Esophagus (tissue), 2 donors: Measurements from ENCODE around the gene SVIL. TPM values are rescaled to one million over a fixed set of nuclear protein-coding genes. Genes with fewer than 3 reads are reported as not detected.
"Not testable (repeated sequence)": the region's sequence is repeated elsewhere in the genome, so short reads cannot be mapped to it uniquely, and the experiment has no call there.

Experiments used
- H3K27ac ChIP-seq, 2 donors: one replicate each; pipeline ENCODE4 v1.5.1; 2013; ENCODE audit warnings: low read depth in 2 of 2, mild to moderate bottlenecking in 2 of 2, inconsistent platforms in 1 of 2, low read length in 1 of 2, moderate library complexity in 1 of 2
- H3K27me3 ChIP-seq, 2 donors: one replicate each; pipeline ENCODE4 v1.6.1; 2013; ENCODE audit warnings: low read length in 2 of 2, control low read depth in 1 of 2, mild to moderate bottlenecking in 1 of 2; ENCODE audit not compliant: insufficient read depth in 2 of 2, control insufficient read depth in 1 of 2
- H3K36me3 ChIP-seq, 2 donors: one replicate each; pipeline ENCODE4 v1.6.1; 2013; ENCODE audit warnings: low read length in 1 of 2; ENCODE audit not compliant: control insufficient read depth in 2 of 2, insufficient read depth in 2 of 2
- H3K4me1 ChIP-seq, 2 donors: one replicate each; pipeline ENCODE4 v1.6.1; 2013; ENCODE audit warnings: low read length in 1 of 2; ENCODE audit not compliant: control insufficient read depth in 2 of 2, insufficient read depth in 2 of 2
- H3K4me3 ChIP-seq, 2 donors: one replicate each; pipeline ENCODE4 v1.5.1; 2013; ENCODE audit warnings: low read length in 2 of 2, mild to moderate bottlenecking in 2 of 2, low read depth in 1 of 2, moderate library complexity in 1 of 2
- H3K9me3 ChIP-seq, 2 donors: one replicate each; pipeline ENCODE4 v1.6.1; 2013; ENCODE audit warnings: mild to moderate bottlenecking in 2 of 2, low read depth in 1 of 2, low read length in 1 of 2, moderate library complexity in 1 of 2; ENCODE audit not compliant: control insufficient read depth in 2 of 2, insufficient read depth in 1 of 2
- WGBS, 2 donors: extraction: QIAGEN DNeasy Blood & Tissue Kit; methylation state at CpG; one replicate each; pipeline ENCODE4 v1.1.7; 2013; 5-methylcytosine and 5-hydroxymethylcytosine counted together
- polyA plus RNA-seq, 2 donors: library from polyadenylated mRNA; stranded (reverse); fragments of 200-250 nt; gene quantifications; one replicate each; pipeline ENCODE4 v1.2.3, GENCODE V29; 2013
- donor health status: healthy with polysubstance abuse.
- donor health status: Bipolar disorder and iron deficiency.

SVIL gene
- polyA plus RNA-seq, 2 donors, result 22.3 to 35.2 TPM

DNA sequence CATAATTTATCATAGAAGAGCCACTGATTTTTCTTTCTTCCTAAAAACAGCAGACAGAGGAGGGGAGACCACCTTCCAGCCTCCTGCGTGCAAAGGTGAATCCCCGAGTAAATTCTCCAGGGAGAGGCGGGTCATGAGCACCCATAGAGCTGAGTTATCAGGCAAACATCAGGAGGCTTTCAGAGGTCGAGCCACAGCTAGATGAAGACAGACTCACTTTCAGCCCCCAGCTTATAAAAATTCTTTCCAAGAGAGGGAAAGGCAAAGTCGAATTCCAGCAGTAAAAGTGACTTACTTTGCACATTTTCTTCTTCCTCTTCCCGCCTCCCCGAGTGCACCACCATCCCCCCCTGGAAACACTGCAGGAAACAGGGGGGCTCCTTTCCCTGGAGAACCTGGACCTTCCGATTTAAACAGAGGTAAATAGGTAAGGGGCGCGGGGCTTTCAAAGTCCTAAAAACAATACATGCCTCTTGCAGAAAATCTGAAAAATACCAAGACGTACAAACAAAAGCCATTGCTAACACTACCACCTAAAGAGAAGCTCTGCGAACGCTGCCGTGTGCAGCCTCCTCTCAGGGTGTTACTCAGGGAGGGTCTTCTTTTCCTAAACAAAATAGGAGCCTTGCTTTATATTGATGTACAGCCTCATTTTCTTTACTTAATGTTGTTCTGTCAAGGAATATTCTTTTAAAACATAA is 163.8 kb downstream of the SVIL start:
- no peaks in the 10 kb centered on the region for H3K9me3 ChIP-seq
- H3K27ac ChIP-seq, result no peak overlapping the region
- 75 to 80% methylated on average over 14 of the region's 14 CpGs for WGBS, 2 donors
- H3K4me3 ChIP-seq, result no peak overlapping the region
- peaks cover 16 to 35% of the 10 kb centered on the region in 2 donors for H3K36me3 ChIP-seq
- H3K27me3 ChIP-seq, result no peaks in the 10 kb centered on the region
- H3K4me1 ChIP-seq, result peaks cover 0 to 2% of the 10 kb centered on the region in 2 donors

- Histone ChIP-seq H3K4me1 (peaks cover 0 to 2% of the 10 kb centered on the region in 2 donors), H3K4me3 (no peak overlapping the region), H3K9me3 (no peaks in the 10 kb centered on the region), H3K36me3 (peaks cover 16 to 34% of the 10 kb centered on the region in 2 donors), H3K27me3 (no peaks in the 10 kb centered on the region), H3K27ac (no peak overlapping the region)
- 79 to 82% methylated on average over 16 of the region's 16 CpGs for WGBS, 2 donors
Observed at GRCh38 chr10:29470355-29470705, 164.4 kb downstream of the SVIL start.

GRCh38 chr10:29469481-29470354 is 165.1 kb downstream of the SVIL start:
- Histone ChIP-seq H3K9me3 (no peaks in the 10 kb centered on the region), H3K36me3 (peaks cover 16 to 36% of the 10 kb centered on the region in 2 donors), H3K4me3 (no peak overlapping the region), H3K27ac (no peak overlapping the region), H3K4me1 (peaks cover 0 to 2% of the 10 kb centered on the region in 2 donors), H3K27me3 (no peaks in the 10 kb centered on the region)
- WGBS, 2 donors, result 80 to 87% methylated on average over 28 of the region's 28 CpGs

GRCh38 chr10:29465384-29465783 is 169.4 kb downstream of the SVIL start:
- Histone ChIP-seq H3K27me3 (no peaks in the 10 kb centered on the region), H3K36me3 (peaks cover 22 to 36% of the 10 kb centered on the region in 2 donors), H3K4me1 (peaks cover 0 to 2% of the 10 kb centered on the region in 2 donors), H3K4me3 (no peak overlapping the region), H3K9me3 (no peaks in the 10 kb centered on the region), H3K27ac (no peak overlapping the region)
- WGBS, 2 donors, result 86 to 95% methylated on average over 8 of the region's 8 CpGs

GRCh38 chr10:29464671-29465171 is 170.1 kb downstream of the SVIL start:
- not testable (repeated sequence) for H3K27ac ChIP-seq, H3K27me3 ChIP-seq, H3K9me3 ChIP-seq, H3K4me3 ChIP-seq, H3K4me1 ChIP-seq
- H3K36me3 ChIP-seq, result peaks cover 18 to 32% of the 10 kb centered on the region in 2 donors
- WGBS, 2 donors, result 63 to 70% methylated on average over 4 of the region's 4 CpGs

DNA sequence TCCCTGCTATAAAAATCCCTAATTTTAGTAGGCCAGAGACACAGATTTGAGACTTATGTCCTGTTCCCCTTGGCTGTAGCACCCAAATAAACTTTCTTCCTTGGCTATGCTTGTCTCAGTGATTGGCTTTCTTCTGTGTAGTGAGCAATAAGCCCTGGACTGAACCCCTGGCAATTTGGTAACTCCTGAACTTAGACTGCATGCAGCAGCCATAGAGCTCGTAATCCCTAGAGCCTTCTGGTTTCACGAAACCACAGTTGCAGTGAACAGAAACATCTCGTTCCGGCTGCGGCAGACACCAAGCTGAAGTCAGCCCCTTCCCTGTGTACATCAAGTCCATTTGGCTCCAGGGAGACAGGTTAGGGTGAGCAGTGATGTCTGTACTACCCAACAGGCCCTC is 173.7 kb downstream of the SVIL start:
- Histone ChIP-seq H3K36me3 (peaks cover 12 to 34% of the 10 kb centered on the region in 2 donors), H3K9me3 (no peaks in the 10 kb centered on the region), H3K27me3 (no peaks in the 10 kb centered on the region), H3K4me1 (peaks cover 0 to 2% of the 10 kb centered on the region in 2 donors), H3K27ac (no peak overlapping the region), H3K4me3 (no peak overlapping the region)
- 72 to 80% methylated on average over 5 of the region's 5 CpGs for WGBS, 2 donors

DNA sequence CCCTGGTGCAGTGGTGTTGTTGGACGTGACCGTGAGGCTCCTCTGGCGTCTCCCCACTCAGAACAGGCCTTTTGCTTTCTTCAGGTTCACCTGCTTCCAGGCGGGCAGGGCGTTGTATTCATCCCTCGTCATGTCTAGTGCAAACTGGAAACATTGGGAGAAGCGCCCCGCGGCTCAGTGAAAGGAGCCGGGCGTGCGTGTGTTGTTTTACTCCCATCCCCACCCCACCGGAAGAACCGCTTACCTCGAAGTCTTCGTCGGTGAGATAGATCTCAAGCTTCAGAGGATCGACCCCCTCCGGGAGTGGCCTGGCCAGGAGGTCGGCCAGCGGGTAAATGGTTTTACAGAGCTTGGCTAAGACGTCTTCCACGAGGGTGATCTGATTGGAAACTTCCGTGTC is 176.6 kb downstream of the SVIL start:
- H3K36me3 ChIP-seq, result peaks cover 10 to 20% of the 10 kb centered on the region in 2 donors
- not testable (repeated sequence) for H3K4me1 ChIP-seq, H3K9me3 ChIP-seq, H3K27ac ChIP-seq, H3K4me3 ChIP-seq, H3K27me3 ChIP-seq
- 84 to 88% methylated on average over 24 of the region's 24 CpGs for WGBS, 2 donors

GRCh38 chr10:29455095-29455494 is 179.7 kb downstream of the SVIL start:
- H3K27me3 ChIP-seq, result no peaks in the 10 kb centered on the region
- no peak overlapping the region for H3K27ac ChIP-seq
- peaks cover 4 to 13% of the 10 kb centered on the region in 2 donors for H3K36me3 ChIP-seq
- 92 to 94% methylated on average over 7 of the region's 7 CpGs for WGBS, 2 donors
- no peaks in the 10 kb centered on the region for H3K9me3 ChIP-seq
- H3K4me1 ChIP-seq, result peaks cover 0 to 2% of the 10 kb centered on the region in 2 donors
- H3K4me3 ChIP-seq, result no peak overlapping the region

DNA sequence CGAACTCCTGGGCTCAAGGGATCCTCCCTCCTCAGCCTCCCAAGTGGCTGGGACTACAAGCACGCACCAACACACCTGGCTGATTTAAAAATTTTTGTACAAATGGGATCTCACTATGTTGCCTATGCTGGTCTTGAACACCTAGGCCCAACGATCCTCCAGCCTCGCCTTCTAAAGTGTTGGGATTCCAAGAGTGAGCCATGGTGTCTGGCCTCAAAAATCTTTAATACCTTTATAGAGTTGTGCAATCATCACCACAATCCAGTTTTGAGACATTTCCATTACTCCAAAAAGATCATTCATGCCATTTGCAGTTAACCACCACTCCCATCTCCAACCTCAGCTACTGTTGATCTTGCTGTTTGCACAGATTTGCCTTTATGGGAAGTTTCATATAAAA is 180.5 kb downstream of the SVIL start:
- Histone ChIP-seq H3K27ac (no peak overlapping the region), H3K4me1 (peaks cover 0 to 2% of the 10 kb centered on the region in 2 donors), H3K27me3 (no peaks in the 10 kb centered on the region), H3K36me3 (peaks cover 3 to 10% of the 10 kb centered on the region in 2 donors), H3K9me3 (no peaks in the 10 kb centered on the region), H3K4me3 (no peak overlapping the region)
- WGBS, 2 donors, result 73 to 78% methylated on average over 4 of the region's 4 CpGs
